Type B pancreatic cell (in vitro differentiated cells): Measurements from ENCODE around the gene ZFYVE16. TPM values are rescaled to one million over a fixed set of nuclear protein-coding genes. Genes with fewer than 3 reads are reported as not detected.
"Not testable (repeated sequence)": the region's sequence is repeated elsewhere in the genome, so short reads cannot be mapped to it uniquely, and the experiment has no call there.

Experiments used
- DNase-seq: peaks from one replicate; pipeline ENCODE4 v3.0.0; 2021; ENCODE audit warnings: mixed read lengths; ENCODE audit not compliant: unreplicated experiment; ENCODE audit errors: extremely low spot score
- H3K27ac Mint-ChIP-seq: 2 replicates; pipeline ENCODE4 v1.8.0; 2021; ENCODE audit warnings: mild to moderate bottlenecking, mixed read lengths
- H3K27me3 Mint-ChIP-seq: 2 replicates; pipeline ENCODE4 v1.8.0; 2021; ENCODE audit warnings: mixed read lengths
- H3K36me3 Mint-ChIP-seq: 2 replicates; pipeline ENCODE4 v1.8.0; 2021; ENCODE audit warnings: mixed read lengths
- H3K4me1 Mint-ChIP-seq: one replicate; pipeline ENCODE4 v1.8.0; 2021; ENCODE audit warnings: mixed read lengths; ENCODE audit not compliant: unreplicated experiment
- H3K4me3 Mint-ChIP-seq: 2 replicates; pipeline ENCODE4 v1.8.0; 2021; ENCODE audit warnings: mild to moderate bottlenecking, mixed read lengths
- H3K9me3 Mint-ChIP-seq: 2 replicates; pipeline ENCODE4 v1.8.0; 2021; ENCODE audit warnings: mixed read lengths
- total RNA-seq: library from RNA; stranded (reverse); gene quantifications from 2 replicates; pipeline ENCODE4 v1.2.1, GENCODE V29; 2021; ENCODE audit warnings: low replicate concordance
- TF ChIP-seq, protein P1 (sequence below): fragments of 200-600 bp; sonication (generic); conservative IDR thresholded peaks from 2 replicates; pipeline ENCODE4 v1.5.0; 2021; ENCODE audit warnings: antibody characterized with exemption, mild to moderate bottlenecking

The ZFYVE16 gene
- total RNA-seq, 1 donor from 2014 or later = 55.0 TPM

DNA sequence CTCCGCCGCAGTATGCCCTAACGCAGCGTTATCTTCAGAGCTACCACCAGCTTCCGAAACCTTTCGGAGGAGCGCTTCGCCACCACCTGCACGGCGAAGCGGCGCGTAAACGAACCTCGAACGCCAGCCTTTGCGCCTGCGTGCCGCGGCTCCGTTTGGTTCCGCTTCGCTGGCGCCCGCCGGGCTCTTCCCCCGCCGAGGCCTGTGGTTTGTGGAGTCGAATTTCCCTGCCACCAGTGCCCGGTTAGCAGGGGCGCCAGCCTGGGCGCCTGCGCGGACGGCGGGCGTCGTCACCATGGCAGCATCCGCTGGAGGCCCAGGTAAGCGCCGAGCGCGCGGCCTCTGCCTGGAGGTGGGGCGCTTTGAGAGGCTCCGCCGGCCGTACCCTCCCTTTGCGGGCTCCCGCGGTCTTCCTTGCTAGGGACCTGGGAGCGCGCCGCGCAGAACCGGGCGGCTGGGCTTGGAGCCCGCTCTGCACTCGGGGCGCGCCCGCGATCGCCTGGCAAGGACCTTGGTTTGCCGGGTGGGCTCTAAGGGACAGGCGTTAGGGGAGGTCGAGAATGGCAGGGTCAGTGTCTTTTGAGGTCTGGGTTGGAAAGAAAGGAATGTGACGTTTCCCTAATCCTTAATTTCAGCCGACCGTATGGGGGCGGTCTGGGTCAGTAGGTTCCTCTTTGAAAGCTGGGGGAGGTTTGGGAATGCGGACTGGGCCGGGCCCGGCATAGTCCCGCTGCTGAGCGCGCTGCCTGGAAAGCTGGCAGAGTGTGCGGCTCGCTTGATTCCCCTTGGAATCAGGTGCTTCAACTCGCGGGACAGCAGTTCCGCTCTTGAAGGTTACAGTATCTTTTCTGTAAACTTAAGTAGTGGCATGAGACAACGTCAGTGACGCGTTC, 80.2 kb downstream of the ZFYVE16 start, which contains the start of gene FAM151B:
TSS of gene FAM151B (plus strand) at position 272 of the 893 bp plus-strand sequence. CDS start at position 296, 24 bp downstream.
- TF ChIP-seq, protein P1, sequence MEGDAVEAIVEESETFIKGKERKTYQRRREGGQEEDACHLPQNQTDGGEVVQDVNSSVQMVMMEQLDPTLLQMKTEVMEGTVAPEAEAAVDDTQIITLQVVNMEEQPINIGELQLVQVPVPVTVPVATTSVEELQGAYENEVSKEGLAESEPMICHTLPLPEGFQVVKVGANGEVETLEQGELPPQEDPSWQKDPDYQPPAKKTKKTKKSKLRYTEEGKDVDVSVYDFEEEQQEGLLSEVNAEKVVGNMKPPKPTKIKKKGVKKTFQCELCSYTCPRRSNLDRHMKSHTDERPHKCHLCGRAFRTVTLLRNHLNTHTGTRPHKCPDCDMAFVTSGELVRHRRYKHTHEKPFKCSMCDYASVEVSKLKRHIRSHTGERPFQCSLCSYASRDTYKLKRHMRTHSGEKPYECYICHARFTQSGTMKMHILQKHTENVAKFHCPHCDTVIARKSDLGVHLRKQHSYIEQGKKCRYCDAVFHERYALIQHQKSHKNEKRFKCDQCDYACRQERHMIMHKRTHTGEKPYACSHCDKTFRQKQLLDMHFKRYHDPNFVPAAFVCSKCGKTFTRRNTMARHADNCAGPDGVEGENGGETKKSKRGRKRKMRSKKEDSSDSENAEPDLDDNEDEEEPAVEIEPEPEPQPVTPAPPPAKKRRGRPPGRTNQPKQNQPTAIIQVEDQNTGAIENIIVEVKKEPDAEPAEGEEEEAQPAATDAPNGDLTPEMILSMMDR = peak; percentile 12
- H3K4me3 Mint-ChIP-seq = peak within 1 kb of the TSS; percentile 88
- H3K4me1 Mint-ChIP-seq = peaks cover 13% of the 10 kb centered on the region
- H3K9me3 Mint-ChIP-seq = peaks cover 5% of the 10 kb centered on the region
- no peaks in the 10 kb centered on the region for H3K27me3 Mint-ChIP-seq
- peak within 1 kb of the TSS; percentile 94 for H3K27ac Mint-ChIP-seq
- peak; percentile 94 for DNase-seq
- peaks cover 18% of the 10 kb centered on the region for H3K36me3 Mint-ChIP-seq

GRCh38 chr5:80491296-80491695, 83.4 kb downstream of the ZFYVE16 start:
- DNase-seq = no peak
- no peaks in the 10 kb centered on the region for H3K27me3 Mint-ChIP-seq
- no peak overlapping the region for H3K27ac Mint-ChIP-seq
- peaks cover 11% of the 10 kb centered on the region for H3K36me3 Mint-ChIP-seq
- no peak overlapping the region for H3K4me3 Mint-ChIP-seq
- H3K9me3 Mint-ChIP-seq = peaks cover 13% of the 10 kb centered on the region
- H3K4me1 Mint-ChIP-seq = peaks cover 22% of the 10 kb centered on the region
- TF ChIP-seq, protein P1 = no peak

GRCh38 chr5:80492741-80493140, 84.9 kb downstream of the ZFYVE16 start:
- peaks cover 14% of the 10 kb centered on the region for H3K36me3 Mint-ChIP-seq
- DNase-seq = no peak
- H3K27ac Mint-ChIP-seq = no peak overlapping the region
- TF ChIP-seq, protein P1 = no peak
- H3K27me3 Mint-ChIP-seq = no peaks in the 10 kb centered on the region
- peak overlapping the region; percentile 60 for H3K4me3 Mint-ChIP-seq
- peaks cover 14% of the 10 kb centered on the region for H3K4me1 Mint-ChIP-seq
- peaks cover 13% of the 10 kb centered on the region for H3K9me3 Mint-ChIP-seq

DNA sequence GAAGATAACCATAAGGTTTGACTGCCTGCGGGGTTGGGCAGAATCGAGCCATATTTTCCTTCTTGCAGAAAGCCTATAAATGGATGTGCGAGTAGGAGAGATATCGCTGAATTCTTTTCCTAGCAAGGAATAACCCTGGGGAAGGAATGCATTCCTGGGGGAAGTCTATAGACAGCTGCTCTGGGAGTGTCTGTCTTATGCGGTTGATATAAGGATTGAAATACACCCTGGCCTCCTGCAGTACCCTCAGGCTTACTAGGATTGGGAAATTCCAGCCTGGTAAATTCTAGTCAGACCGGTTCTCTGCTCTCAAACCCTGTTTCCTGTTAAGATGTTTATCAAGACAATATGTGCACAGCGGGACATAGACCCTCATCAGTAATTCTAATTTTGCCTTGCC, 85.6 kb downstream of the ZFYVE16 start:
- not testable (repeated sequence) for DNase-seq, H3K27me3 Mint-ChIP-seq
- H3K9me3 Mint-ChIP-seq = peaks cover 13% of the 10 kb centered on the region
- peak overlapping the region; percentile 80 for H3K27ac Mint-ChIP-seq
- H3K4me3 Mint-ChIP-seq = peak overlapping the region; percentile 60
- peaks cover 14% of the 10 kb centered on the region for H3K4me1 Mint-ChIP-seq
- H3K36me3 Mint-ChIP-seq = peaks cover 14% of the 10 kb centered on the region

DNA sequence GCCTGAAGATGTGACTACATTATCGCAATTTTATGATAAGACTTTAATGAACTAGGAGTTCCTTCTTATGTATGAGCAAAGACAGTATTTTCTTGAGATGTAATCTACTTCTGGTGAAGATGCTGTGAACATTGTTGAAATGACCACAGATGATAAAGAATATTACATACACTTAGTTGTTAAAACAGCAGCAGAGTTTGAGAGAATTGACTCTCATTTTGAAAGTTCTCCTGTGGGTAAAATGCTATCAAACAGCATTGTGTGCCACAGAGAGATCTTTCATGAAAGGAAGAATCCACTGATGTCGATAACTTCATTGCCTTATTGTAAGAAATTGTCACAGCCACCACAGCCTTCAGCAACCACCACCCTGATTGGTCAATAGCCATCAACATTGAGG, 88.0 kb downstream of the ZFYVE16 start:
- Mint-ChIP-seq H3K4me1 (peaks cover 10% of the 10 kb centered on the region), H3K36me3 (peaks cover 14% of the 10 kb centered on the region), H3K27me3 (no peaks in the 10 kb centered on the region), H3K27ac (no peak overlapping the region), H3K4me3 (no peak overlapping the region), H3K9me3 (peaks cover 13% of the 10 kb centered on the region)
- TF ChIP-seq, protein P1 = no peak
- no peak for DNase-seq

DNA sequence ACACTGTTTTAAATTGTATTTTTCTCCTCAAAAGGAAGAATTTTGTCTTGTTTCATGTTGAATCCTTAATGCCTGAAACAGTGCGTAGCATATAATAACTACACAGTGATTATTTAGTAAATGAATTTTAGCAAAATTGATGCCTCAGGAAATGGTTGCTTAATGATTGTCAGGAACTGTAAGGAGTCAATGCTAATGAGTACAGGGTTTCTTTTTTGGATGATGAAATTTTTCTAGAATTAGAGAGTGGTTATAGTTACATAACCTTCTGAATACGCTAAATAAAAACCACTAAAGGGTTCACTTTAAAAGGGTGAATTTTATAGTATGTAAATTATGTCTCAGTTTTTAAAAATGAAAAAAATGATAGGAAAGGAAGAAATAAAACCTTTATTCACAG, 94.9 kb downstream of the ZFYVE16 start:
- Mint-ChIP-seq H3K27me3 (no peaks in the 10 kb centered on the region), H3K4me1 (no peaks in the 10 kb centered on the region), H3K27ac (no peak overlapping the region), H3K4me3 (no peak overlapping the region), H3K9me3 (no peaks in the 10 kb centered on the region), H3K36me3 (no peaks in the 10 kb centered on the region)
- no peak for DNase-seq
- TF ChIP-seq, protein P1 = no peak
